Activated CD4-positive, alpha-beta T cell treated with anti-CD3 and anti-CD28 coated beads, Interleukin-2, Interleukin-6, amounts not matched to agents 100 ng/mL and 50 ng/mL, durations not matched to agents 16 hours and 8 hours (primary cell): ENCODE measurements around the gene RAP1B.

ENCODE experiments used
- DNase-seq: peaks from one replicate; pipeline ENCODE4 v3.0.0-alpha.2; 2020

RAP1B gene

DNA sequence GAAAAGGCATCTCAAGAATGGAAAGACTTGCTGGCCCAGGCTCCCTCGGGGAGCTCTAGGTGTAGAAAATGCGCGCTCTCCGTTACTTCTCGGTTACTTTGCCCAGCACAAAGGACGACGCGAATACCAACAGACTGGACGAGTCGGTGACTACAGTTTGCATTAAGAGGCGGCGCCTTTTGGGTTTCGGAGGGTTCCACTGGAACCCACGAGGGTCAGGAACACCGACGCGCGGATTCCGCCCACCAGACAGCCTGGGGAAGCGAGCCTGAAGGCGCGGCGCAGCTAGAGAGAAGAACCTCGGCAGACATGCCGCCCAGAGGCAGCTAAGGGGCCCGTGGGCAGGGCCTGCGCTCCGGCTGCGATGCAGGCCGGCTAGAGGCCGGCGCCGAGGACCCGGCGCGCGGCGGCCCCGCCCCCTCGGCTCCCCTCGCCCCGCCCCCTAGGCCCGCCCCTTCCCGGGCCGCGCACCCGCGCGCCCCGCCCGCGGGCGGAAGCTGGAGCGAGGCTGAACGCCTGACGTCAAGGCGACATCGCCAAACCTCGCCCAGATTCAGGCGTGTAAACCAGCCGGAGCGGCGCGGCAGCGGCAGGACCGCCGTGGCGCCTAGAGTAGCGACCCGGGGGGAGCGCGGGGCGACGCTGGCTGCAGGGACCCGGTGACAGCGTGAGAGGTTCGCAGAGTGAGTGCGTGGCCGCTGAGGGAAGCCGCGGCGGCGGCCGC is at the start of gene RAP1B:
Gene RAP1B (plus strand): TSS at position 530 of the 724 bp plus-strand sequence. CDS start 37,826 bp downstream, outside the sequence.
- DNase-seq = peak; percentile 94

DNA sequence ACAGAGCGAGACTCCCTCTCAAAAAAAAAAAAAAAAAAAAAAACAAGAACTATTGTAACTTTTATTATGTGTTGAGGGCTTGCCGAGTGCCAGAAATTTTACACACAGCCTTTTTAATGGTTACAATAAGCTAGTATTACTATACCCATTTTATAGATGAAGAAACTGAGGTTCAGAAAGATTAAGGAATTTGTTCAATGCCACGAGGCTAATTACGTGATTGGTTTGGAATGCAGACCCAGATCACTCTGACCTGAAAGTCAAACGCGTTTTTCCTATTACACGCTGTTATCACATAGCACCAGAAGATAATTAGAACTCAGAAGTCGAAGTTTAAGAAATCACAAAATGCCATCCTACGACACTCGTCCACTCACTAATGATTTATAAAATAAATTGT is 48.9 kb upstream of the RAP1B start:
- DNase-seq = no peak

DNA sequence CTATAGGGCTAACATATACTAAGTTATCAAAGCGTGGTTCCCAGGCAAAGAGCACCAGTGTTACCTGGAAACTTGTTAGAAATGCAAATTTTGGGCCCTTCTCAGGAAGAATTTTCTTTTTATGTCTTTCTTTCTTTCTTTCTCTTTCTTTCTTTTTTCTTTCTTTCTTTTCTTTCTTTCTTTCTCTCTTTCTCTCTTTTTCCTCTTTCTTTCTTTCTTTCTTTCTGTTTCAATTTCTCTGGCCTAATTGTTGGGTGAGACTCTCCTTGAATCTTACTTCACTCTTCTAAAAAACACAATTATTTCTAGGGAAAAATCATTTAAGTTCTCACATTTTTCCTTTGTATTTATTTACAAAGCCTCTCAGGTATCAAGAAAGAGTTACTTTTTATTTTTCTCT is 46.5 kb upstream of the RAP1B start:
- no peak for DNase-seq

DNA sequence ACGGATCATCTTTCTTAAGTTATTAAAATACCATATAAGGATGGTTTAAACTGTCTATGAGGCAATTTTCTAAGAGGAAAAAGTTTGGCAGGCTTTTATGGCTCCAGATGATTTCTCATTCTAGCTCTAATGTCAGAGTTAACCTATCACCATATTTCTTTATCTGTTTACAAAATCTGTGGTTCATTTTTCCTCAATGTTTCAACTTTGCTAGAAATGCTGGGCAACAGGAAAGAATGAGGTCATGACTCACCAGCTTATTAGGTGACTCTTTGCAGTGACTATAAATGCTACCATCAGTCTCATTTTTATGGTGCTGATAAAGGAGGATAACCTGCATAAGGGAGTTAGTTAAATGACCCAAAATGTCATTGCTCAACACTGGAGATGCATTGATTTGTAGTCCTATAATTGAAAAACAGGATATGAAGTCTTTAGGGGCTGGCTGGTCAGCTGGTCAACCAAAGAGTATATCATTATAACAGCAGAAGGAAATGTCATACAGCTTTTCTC is 45.3 kb upstream of the RAP1B start:
- DNase-seq = peak; percentile 62

DNA sequence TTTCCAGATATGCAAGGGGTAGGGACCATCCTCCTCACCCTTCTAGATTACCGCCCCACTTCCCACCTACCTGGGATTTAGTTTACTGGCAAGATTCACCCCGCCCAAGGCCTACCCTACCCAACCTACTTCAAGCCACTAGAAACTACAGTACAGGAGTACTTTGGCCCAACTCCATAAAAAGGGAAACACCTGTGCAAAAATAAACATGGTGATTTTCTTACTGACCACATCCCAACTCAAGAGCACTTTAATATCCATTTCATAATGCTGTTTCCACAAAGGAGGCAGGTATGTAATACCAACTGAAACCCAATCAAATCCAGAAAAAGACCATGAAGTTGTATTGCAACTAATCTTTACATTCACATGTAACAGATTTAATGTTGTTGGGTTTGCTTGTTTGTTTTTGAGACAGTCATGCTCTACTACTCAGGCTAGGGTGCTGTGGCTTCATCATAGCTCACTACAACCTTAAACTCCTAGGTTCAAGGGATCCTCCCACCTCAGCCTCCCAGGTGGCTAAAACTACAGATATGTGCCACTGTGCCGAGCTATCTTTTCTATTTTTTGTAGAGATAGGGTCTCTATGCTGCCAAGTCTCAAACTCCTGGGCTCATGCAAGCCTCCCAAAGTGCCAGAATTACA is 41.7 kb upstream of the RAP1B start:
- DNase-seq = no peak

DNA sequence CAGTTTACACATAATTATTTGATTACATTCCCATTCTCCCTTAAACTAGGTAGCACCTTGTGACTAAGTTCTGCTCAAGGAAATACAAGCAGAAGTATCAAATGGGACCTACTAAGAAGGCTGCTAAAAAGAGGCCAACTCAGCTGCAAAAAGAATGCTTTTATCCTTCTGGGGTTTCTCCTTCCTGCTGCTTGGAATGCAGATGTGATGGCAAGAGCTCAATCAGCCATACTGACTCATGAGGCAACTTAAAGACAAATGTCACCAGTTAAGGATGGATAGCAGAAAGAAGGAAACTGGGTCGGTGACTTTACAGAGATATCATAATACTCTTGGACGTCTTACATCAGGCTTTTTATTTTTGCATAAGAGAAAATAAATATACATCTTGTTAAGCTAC is 38.0 kb upstream of the RAP1B start:
- DNase-seq = no peak

DNA sequence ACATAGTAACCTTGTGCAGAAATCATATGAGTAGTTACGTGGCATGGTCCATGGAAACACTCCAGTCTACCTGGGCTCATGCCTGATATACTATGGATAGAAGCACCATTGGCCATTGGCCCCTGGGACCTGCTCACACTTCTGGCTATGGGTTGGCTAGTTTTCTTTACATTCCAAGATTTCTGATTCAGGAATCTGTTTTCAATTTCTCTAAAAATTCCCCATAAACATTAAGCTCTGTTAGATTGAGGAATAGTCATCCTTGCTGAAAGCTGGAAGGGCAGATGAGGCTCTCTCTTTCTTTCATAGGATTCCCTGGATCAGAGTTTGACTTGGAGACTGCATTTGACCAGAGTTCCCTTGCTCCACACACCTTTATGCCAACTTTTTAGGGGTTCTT is 37.3 kb upstream of the RAP1B start:
- no peak for DNase-seq

DNA sequence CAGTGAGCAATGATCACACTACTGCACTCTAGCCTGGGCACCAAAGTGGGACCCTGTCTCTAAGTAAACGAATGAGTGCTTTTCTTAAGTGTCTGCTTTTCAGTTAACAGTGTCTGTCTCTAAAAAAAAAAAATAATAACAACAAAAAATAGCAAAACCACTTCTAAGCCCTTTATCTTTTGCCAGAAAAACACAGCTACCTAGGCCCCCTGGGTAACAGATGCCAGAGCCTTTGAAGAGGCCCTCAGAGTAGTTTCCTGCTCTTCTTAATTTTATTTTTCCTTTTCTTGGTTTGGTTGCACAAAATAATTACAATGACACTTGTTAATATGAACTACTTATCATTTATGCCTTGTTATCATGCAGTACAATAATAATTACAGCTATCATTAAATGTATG is 32.8 kb upstream of the RAP1B start:
- no peak for DNase-seq

DNA sequence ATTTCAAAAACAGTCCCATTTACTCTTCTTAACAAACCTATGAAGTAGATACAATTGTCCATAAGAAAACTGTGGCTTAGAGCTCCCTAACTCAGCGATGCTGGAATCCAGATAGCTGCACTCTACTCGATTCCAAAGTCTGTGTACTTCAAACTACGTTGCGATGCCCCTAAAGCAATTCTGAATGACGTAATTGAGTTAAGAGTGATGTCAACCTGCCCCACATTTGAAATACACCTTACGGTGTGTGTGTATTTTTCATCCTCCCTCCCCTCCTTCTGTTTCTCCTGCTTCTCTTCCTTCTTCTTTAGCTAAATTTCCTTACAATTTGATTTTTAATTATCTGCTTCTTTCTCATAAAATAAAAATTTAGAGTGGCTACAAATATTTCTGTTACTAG is 31.9 kb upstream of the RAP1B start:
- no peak for DNase-seq

DNA sequence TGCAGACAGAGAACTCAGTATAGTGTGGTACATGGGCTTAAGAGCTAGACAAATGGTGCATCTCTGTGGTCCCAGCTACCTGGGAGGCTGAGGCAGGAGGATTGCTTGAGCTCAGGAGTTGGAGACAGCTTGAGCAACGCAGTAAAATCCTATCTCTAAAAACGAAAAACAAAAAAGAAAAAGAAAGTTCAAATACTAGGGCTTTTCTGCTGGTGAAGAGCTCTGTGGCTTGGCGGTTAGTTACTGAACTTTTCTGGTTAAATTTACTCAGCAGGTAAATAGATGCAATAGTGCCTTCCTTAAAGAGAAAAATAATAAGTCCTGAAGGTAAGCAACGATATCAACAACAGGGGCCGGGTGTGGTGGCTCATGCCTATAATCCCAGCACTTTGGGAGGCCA is 31.4 kb upstream of the RAP1B start:
- DNase-seq = no peak

DNA sequence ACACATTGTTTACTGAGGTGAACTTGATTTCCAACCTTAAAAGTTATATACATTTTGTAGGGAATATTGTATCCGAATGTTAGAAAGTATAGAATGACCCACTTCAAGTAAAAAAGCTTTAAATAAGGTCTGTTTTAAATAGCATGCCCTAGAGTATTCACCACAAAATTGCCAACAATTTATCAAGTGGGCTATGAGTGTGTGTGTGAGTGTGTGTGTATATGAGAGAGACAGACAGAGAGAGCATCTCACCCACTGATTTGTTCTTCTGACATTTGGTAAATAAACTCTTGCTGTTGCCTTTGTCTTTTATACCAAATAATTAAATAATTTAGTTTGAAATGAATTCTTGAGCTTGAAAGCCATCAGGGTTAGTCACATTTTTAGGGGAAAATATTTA is 29.8 kb upstream of the RAP1B start:
- no peak for DNase-seq

DNA sequence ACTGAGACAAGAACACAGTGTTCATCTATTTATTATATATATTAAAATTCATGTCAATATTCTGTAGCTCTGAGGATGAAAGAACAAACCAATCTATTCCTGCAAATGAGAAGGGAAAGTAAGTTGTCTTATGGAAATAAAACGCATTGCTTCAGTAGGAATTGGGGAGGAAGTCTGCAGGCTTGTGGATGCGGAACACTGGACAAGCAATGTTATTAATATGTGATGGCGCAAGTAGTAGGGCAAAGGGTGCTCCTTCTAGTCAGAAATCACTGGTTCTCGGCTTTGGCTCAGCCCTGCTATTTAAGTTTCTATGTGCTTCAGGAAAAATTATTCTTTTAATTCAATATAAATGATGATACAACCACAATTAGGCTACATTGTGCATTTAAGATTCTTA is 28.8 kb upstream of the RAP1B start:
- DNase-seq = no peak

DNA sequence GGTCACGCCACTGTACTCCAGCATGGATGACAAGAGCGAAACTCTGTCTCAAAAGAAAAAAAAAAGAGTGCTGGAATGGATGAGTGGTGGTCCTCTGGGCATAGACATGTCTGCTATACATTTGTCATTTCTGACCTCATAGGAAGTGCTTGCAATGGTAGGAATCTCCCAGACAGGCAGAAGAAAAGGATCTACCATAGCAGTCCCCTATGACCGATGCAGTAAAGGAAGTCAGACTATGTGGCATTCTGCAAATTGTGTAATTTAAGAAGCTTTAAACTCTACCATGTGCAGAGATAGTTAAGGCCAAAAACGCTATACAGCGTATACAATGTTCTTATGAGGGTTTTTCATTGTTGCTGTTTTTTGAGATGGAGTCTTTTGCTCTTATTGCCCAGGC is 24.7 kb upstream of the RAP1B start:
- DNase-seq = no peak

DNA sequence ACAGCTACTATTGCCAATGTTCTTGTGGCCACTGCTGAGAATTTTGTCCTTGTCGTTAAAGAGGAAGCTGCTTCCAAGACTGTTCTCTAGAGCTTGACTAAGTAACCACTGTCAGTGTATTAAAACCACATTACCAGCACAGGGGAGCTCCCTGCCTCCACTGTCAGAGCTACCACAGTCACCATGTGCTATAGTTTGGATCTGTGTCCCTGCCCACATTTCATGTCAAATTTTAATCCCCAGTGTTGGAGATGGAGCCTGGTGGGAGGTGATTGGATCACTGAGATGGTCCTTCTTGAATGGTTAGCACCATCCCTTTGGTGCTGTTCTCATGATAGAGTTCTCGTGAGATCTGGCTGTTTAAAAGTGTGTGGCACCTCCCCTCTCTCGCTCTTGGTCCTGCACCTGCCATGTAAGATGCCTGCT is 23.2 kb upstream of the RAP1B start:
- peak; percentile 48 for DNase-seq

DNA sequence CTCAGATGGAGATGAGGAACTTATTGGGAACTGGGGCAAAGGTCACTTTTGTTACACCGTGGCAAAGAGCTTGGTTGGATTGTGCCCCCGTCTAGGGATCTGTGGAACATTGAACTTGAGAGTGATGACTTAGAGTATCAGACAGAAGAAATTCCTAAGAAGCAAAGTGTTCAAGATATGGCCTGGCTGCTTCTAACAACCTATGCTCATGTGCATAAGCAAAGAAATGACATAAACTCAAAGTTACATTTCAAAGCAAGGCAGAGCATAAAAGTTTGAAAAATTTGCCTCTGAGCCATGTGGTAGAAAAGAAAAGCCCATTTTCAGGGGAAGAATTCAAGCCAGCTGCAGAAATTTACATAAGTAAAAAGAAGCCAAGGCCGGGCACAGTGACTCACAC is 21.5 kb upstream of the RAP1B start:
- no peak for DNase-seq

DNA sequence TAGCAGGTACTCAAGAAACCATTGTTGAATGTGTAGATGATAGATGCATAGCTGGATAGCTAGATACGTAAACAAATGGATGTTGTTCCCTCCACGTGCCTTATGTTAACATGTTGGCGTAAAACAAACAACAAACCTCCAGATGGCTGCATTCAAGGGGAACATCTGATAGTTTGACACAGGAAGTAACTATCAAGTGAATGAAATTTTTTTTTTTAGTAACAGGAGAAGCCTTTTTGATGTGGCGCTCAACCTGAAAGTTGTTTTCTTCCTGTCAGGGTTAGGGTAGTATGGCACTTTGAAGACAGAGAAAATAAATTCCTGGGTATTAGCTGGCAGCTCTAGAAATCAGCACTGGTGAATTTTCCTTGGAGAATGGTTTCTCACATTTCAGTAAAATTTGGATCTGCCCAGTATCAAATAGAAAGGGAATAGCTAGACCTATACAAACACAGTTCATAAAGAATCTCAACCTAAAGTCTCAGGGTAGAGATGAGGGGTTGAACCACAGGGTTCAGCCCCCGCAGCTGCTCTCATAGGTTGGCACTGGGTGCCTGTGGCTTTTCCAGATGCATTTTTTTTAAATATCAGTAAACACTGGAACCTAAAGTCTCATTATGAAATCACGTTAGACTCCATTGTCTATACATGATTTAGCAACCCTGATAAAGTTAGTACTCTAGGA is 18.8 kb upstream of the RAP1B start:
- DNase-seq = peak; percentile 40

DNA sequence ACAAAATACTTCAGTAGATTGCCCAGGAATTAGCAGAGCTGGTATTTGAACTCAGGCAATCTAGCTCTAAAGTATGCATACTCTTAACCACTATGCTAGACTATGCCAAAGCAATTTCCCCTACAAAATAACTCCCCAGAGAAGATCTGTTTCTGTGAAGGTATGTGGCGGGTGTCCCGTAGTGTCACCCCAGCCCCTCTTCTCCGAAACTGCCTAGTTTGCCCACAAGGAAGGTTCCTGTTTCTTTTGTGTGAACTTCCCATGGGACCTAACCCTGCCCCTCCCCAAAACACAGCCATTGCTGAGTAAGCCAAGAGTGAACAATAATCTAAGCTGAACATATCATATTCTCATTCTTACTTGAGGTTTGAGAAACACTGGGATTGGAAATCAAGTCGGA is 15.5 kb upstream of the RAP1B start:
- no peak for DNase-seq

DNA sequence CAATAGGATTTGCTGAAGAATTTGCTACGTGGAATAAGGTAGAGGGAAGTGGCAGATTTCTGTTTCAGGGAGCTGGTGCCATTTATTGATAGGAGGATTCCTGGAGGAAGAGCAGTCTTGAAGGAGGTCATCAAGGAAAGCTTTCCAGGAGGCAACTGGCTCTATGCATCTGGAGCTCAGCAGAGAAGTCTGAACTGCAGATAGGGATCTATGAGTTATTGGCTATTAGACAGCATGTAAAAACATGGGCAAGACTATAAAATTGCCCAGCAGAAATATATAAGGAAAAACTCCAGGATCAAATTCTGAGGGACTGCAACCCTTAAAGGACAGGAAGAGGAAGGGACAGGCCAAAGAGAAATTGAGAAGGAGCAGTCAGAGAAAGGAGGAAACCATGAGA is 8.9 kb upstream of the RAP1B start:
- no peak for DNase-seq

DNA sequence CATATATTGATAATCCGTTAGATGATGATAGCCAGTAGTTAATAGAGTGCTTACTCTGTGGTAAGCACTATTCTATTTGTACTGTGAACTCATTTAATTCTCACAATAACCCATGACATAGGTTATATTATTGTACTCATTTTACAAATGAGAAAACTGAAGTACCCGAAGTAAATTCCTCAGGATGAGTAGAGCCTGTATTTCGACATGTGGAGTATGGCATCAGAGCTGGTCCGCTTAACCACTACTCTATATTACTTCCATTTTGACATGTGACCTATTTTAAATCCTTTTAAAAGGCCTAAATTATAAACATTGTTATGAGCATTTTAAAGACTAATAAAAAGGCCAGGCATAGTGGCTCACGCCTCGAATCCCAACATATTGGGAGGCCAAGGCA is 8.0 kb upstream of the RAP1B start:
- no peak for DNase-seq

DNA sequence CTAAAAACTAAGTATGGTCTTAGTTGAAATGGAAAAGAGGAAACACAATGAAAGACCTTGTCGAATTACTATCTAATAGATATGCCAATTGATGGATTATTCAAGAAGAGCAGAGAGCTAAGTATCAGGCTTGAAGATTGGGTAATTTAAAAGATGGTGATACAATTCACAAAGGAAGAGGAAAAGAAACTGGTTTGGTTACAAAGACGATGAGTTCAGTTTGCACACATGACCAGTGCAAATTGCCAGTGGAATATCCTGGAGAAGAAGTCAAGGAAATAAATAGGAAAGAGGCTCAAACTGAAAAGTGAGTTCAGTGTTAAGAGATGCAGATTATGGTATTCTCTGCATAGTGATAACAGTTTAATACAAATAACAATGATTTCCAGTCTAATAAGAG is 2.5 kb upstream of the RAP1B start:
- no peak for DNase-seq

DNA sequence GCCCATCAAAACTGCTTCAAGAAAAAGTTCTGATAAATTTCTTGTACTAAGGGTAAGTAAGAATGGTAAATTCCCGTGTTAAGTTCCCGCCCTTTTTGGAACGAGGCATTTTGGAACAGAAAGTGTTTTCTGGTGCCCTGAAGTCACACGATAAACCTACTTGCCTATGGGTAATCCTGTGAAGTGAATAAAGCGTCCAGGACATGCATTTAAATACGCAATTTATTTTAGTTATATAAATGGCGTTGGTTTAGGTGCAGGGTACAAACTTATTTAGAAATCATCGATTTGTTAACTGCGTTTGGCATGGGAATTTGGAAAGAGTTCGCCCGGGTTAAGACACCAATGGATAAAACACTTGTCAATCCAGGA is 715 bp upstream of the RAP1B start:
- DNase-seq = peak; percentile 38

DNA sequence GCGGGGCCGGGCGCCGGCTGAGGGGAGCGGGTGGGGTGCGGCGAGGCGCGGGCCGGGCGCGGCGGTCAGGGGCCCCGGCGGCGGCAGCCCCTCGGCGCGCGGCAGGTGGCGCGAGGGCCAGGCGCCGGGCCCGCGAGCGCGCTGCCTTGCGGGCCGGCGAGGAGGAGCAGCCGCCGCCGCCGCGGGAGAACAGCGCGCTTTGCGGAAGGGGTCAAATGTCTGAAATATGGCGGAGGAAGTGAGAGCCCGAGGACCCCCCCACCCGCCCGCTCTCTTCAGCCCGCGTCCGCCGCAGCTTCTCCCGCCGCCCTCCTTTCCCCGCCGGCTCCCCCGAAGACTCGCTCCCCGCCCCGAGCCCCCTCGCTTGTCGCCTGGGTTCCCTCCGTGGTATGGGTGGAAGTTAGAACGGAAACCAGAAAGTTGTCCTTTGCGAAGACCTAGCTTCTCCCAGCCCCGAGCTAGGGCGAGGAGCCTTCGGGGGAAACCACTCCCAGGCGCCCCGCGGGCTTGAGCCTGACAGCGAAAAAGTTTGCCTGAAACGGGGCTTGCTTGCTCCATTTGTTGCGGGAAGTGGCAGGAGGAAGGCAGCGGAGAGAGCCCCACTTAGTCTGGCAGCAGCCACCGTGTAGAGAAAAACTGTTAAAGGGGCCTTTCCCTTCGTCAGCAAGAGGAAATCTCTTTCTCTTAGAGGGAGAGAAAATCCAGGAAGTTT is 551 bp downstream of the RAP1B start:
- peak; percentile 55 for DNase-seq

DNA sequence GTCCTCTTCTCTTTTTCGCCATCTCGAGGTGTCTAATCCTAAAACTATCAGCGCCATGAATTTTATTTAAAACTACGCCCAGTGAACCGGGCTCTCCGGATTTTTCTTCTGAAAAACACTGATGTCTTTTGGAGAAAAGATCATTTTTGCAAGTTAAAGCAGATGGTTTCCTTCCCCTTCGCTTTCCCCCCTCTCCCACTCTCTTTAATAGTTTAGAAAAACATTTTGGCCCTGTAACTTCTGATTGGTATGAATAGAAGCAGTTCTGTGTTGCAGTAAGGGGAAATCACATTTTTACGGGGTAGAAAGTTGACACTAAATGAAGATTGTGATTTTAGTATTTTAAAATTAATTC is 1.1 kb downstream of the RAP1B start:
- no peak for DNase-seq

DNA sequence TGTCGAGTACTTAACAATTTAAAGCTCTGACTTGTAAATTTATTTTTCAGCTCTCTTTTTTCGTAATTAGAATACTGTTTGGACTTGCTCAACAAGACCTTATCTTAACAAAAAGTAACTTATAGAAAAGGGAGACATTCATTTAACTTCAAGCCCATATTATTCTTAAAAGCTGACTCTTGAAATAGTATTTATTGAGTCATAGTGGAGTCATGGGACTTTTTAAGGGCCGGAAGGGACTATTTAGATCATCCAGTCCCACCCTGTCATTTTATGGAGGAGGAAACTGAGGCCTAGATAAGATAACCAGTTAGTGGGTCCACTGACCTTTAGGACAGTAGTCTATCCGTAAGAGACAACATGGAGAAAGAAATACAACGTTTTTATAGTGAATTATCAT is 1.5 kb downstream of the RAP1B start:
- DNase-seq = peak; percentile 46
